Liver (tissue), 9 donors: ENCODE results near the gene PLOD3. TPM values are rescaled to one million over a fixed set of nuclear protein-coding genes. Genes with fewer than 3 reads are reported as not detected.

ENCODE experiments used
- DNase-seq: peaks from one replicate; pipeline ENCODE4 v3.0.0-alpha.2; 2017; ENCODE audit warnings: low spot score
- H3K27ac ChIP-seq, 2 donors: one replicate each; pipeline ENCODE4 v1.7.0; 2013; ENCODE audit warnings: inconsistent platforms in 2 of 2, low read length in 2 of 2, control low read depth in 1 of 2, low read depth in 1 of 2, mild to moderate bottlenecking in 1 of 2
- H3K27me3 ChIP-seq, 4 donors: one replicate each; pipeline versions ENCODE4 v1.6.1 to v1.7.0; 2013; ENCODE audit warnings: low read length in 3 of 4, inconsistent platforms in 1 of 4, mild to moderate bottlenecking in 1 of 4, moderate library complexity in 1 of 4; ENCODE audit not compliant: control insufficient read depth in 4 of 4, insufficient read depth in 4 of 4
- H3K36me3 ChIP-seq, 4 donors: one replicate each; pipeline versions ENCODE4 v1.6.1 to v1.7.0; 2013; ENCODE audit warnings: low read length in 3 of 4, mild to moderate bottlenecking in 3 of 4, low read depth in 1 of 4, moderate library complexity in 1 of 4; ENCODE audit not compliant: control insufficient read depth in 4 of 4, insufficient read depth in 3 of 4
- H3K4me1 ChIP-seq, 4 donors: one replicate each; pipeline versions ENCODE4 v1.6.1 to v1.7.0; 2013; ENCODE audit warnings: low read length in 3 of 4, mild to moderate bottlenecking in 3 of 4, moderate library complexity in 1 of 4; ENCODE audit not compliant: control insufficient read depth in 4 of 4, insufficient read depth in 4 of 4
- H3K4me3 ChIP-seq, 3 donors: one replicate each; pipeline versions ENCODE4 v1.6.1 to v1.7.0; 2013; ENCODE audit warnings: low read length in 3 of 3, control low read depth in 1 of 3, low read depth in 1 of 3, mild to moderate bottlenecking in 1 of 3
- H3K9ac ChIP-seq, 2 donors: one replicate each; pipeline ENCODE4 v1.7.0; 2013; ENCODE audit warnings: low read length in 2 of 2, mild to moderate bottlenecking in 2 of 2, moderate library complexity in 2 of 2, control low read depth in 1 of 2, low read depth in 1 of 2
- H3K9me3 ChIP-seq, 4 donors: one replicate each; pipeline versions ENCODE4 v1.6.1 to v1.7.0; 2013; ENCODE audit warnings: low read length in 3 of 4; ENCODE audit not compliant: control insufficient read depth in 4 of 4
- ATF3 ChIP-seq: IDR thresholded peaks from 2 replicates; pipeline ENCODE4 v1.6.1; 2016; ENCODE audit warnings: antibody characterized with exemption
- CTCF ChIP-seq: fragments of 150-350 bp; IDR thresholded peaks from 2 replicates; pipeline ENCODE4 v1.5.1; 2017; ENCODE audit warnings: improper control_type of control experiment, low read depth, low read length; ENCODE audit not compliant: missing input control
- EGR1 ChIP-seq, 2 donors: IDR thresholded peaks; 2 replicates each; pipeline ENCODE4 v1.6.1; 2016 to 2018; ENCODE audit warnings: antibody characterized with exemption in 2 of 2, low read depth in 2 of 2
- FOXA1 ChIP-seq: IDR thresholded peaks from 2 replicates; pipeline ENCODE4 v1.6.1; 2016; ENCODE audit warnings: antibody characterized with exemption
- FOXA2 ChIP-seq: IDR thresholded peaks from 2 replicates; pipeline ENCODE4 v1.6.1; 2016; ENCODE audit warnings: antibody characterized with exemption
- GABPA ChIP-seq, 2 donors: IDR thresholded peaks in 1 of 2; conservative IDR thresholded peaks in 1 of 2; 2 replicates each; pipeline ENCODE4 v1.6.1; 2016; ENCODE audit warnings: antibody characterized with exemption in 2 of 2, mild to moderate bottlenecking in 1 of 2, moderate library complexity in 1 of 2
- HNF4A ChIP-seq, 2 donors: conservative IDR thresholded peaks; 2 replicates each; pipeline ENCODE4 v1.6.1; 2016; ENCODE audit warnings: antibody characterized with exemption in 2 of 2, mild to moderate bottlenecking in 2 of 2
- HNF4G ChIP-seq: IDR thresholded peaks from 2 replicates; pipeline ENCODE4 v1.6.1; 2016; ENCODE audit warnings: antibody characterized with exemption
- JUND ChIP-seq, 2 donors: IDR thresholded peaks; 2 replicates each; pipeline ENCODE4 v1.6.1; 2016; ENCODE audit warnings: antibody characterized with exemption in 2 of 2
- MAX ChIP-seq: IDR thresholded peaks from 2 replicates; pipeline ENCODE4 v1.6.1; 2016; ENCODE audit warnings: antibody characterized with exemption
- NR2F2 ChIP-seq: IDR thresholded peaks from 2 replicates; pipeline ENCODE4 v1.6.1; 2016; ENCODE audit warnings: antibody characterized with exemption
- RAD21 ChIP-seq, 2 donors: IDR thresholded peaks; 2 replicates each; pipeline ENCODE4 v1.6.1; 2016; ENCODE audit warnings: antibody characterized with exemption in 2 of 2, mild to moderate bottlenecking in 2 of 2
- RXRA ChIP-seq, 2 donors: IDR thresholded peaks; 2 replicates each; pipeline ENCODE4 v1.6.1; 2017 to 2018; ENCODE audit warnings: antibody characterized with exemption in 2 of 2, mild to moderate bottlenecking in 1 of 2
- SP1 ChIP-seq: IDR thresholded peaks from 2 replicates; pipeline ENCODE4 v1.6.1; 2018; ENCODE audit warnings: antibody characterized with exemption, mild to moderate bottlenecking
- TAF1 ChIP-seq: conservative IDR thresholded peaks from 2 replicates; pipeline ENCODE4 v1.6.1; 2016; ENCODE audit warnings: antibody characterized with exemption, mild to moderate bottlenecking
- YY1 ChIP-seq: IDR thresholded peaks from 2 replicates; pipeline ENCODE4 v1.6.1; 2016; ENCODE audit warnings: antibody characterized with exemption, mild to moderate bottlenecking
- ZBTB33 ChIP-seq: IDR thresholded peaks from 2 replicates; pipeline ENCODE4 v1.6.1; 2016; ENCODE audit warnings: antibody characterized with exemption
- WGBS: extraction: QIAGEN DNeasy Blood & Tissue Kit; methylation state at CpG from one replicate; pipeline ENCODE4 v1.1.7; 2013; 5-methylcytosine and 5-hydroxymethylcytosine counted together
- polyA plus RNA-seq, 2 donors: library from polyadenylated mRNA; stranded (reverse) in 1 of 2; unstranded in 1 of 2; fragments of 200-250 nt in 1 of 2; fragments of >200 nt in 1 of 2; fragmentation: Nextera tagmentation in 1 of 2; extraction: Ambion mirVana in 1 of 2; gene quantifications; one replicate each; pipeline versions ENCODE4 v1.2.1 to v1.2.3, GENCODE V29; 2013 to 2015
- total RNA-seq, 2 donors: library from RNA; depleted of rRNA; stranded (reverse); fragments of >200 nt; gene quantifications; one replicate each; pipeline ENCODE4 v1.2.3, GENCODE V29; 2014
- TF ChIP-seq, protein P1 (sequence below): IDR thresholded peaks from 2 replicates; pipeline ENCODE4 v1.6.1; 2016; ENCODE audit warnings: antibody characterized with exemption, mild to moderate bottlenecking
- donor health status: healthy.
- donor health status: healthy.
- donor health status: healthy.
- donor health status: healthy.
- donor health status: healthy.

Gene PLOD3
- total and polyA plus RNA-seq, 4 donors: 19.4 to 42.9 (median 27.7) TPM

DNA sequence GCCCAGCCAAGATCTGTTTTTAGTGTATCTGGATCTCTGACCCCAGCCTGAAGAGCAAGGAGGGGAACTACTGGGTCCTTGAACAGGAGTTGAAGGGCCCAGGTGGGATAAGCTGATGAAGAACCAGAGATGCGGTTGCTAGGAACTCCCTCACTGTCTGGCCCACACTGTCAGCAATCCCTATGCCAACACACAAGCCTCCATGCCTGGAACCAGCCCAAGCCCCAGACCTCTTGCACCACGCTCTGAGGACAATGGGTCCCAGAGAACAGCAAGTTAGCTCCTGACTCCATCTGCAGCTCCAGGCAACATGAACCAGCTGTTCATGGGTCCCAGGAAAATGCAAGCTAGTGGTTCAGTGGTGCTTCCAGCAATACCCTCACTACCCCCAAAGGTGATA is 39.7 kb downstream of the PLOD3 start:
- WGBS: 85% methylated on average over 2 of the region's 2 CpGs
- peaks cover 0 to 14% (median 11%) of the 10 kb centered on the region in 4 donors for H3K27me3 ChIP-seq
- no peak for TF ChIP-seq RXRA (IDR thresholded peaks at IDR 0.05)
- TF ChIP-seq FOXA2: no peak
- no peak for TF ChIP-seq MAX
- no peak for TF ChIP-seq SP1
- no peak for TF ChIP-seq YY1
- no peak for TF ChIP-seq FOXA1
- TF ChIP-seq RAD21 (IDR thresholded peaks at IDR 0.05): no peak
- no peak for TF ChIP-seq NR2F2
- no peak for TF ChIP-seq EGR1 (IDR thresholded peaks at IDR 0.05; ENCODE audit: low read depth in 2 of 2)
- no peak for TF ChIP-seq TAF1
- TF ChIP-seq ATF3: no peak
- no peak for TF ChIP-seq CTCF
- TF ChIP-seq ZBTB33: no peak
- TF ChIP-seq HNF4G: no peak
- TF ChIP-seq GABPA (IDR thresholded peaks at IDR 0.05 in 1 of 2, conservative IDR thresholded peaks at IDR 0.05 in 1 of 2): no peak
- no peak for TF ChIP-seq JUND (IDR thresholded peaks at IDR 0.05)
- TF ChIP-seq, protein P1, sequence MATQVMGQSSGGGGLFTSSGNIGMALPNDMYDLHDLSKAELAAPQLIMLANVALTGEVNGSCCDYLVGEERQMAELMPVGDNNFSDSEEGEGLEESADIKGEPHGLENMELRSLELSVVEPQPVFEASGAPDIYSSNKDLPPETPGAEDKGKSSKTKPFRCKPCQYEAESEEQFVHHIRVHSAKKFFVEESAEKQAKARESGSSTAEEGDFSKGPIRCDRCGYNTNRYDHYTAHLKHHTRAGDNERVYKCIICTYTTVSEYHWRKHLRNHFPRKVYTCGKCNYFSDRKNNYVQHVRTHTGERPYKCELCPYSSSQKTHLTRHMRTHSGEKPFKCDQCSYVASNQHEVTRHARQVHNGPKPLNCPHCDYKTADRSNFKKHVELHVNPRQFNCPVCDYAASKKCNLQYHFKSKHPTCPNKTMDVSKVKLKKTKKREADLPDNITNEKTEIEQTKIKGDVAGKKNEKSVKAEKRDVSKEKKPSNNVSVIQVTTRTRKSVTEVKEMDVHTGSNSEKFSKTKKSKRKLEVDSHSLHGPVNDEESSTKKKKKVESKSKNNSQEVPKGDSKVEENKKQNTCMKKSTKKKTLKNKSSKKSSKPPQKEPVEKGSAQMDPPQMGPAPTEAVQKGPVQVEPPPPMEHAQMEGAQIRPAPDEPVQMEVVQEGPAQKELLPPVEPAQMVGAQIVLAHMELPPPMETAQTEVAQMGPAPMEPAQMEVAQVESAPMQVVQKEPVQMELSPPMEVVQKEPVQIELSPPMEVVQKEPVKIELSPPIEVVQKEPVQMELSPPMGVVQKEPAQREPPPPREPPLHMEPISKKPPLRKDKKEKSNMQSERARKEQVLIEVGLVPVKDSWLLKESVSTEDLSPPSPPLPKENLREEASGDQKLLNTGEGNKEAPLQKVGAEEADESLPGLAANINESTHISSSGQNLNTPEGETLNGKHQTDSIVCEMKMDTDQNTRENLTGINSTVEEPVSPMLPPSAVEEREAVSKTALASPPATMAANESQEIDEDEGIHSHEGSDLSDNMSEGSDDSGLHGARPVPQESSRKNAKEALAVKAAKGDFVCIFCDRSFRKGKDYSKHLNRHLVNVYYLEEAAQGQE: no peak

GRCh38 chr7:101175664-101176063 is 41.7 kb downstream of the PLOD3 start:
- H3K9ac ChIP-seq: no peak overlapping the region
- TF ChIP-seq CTCF (no peak), RXRA (IDR thresholded peaks at IDR 0.05) (no peak), SP1 (no peak), YY1 (no peak), EGR1 (IDR thresholded peaks at IDR 0.05; ENCODE audit: low read depth in 2 of 2) (no peak), ZBTB33 (no peak), RAD21 (IDR thresholded peaks at IDR 0.05) (no peak), MAX (no peak), HNF4A (conservative IDR thresholded peaks at IDR 0.05) (no peak)
- H3K4me1 ChIP-seq: peaks cover 11 to 28% (median 12%) of the 10 kb centered on the region in 4 donors
- H3K27me3 ChIP-seq: peaks cover 6 to 17% (median 12%) of the 10 kb centered on the region in 4 donors
- H3K4me3 ChIP-seq: no peak overlapping the region
- 19% methylated on average over 3 of the region's 3 CpGs for WGBS
- no peak overlapping the region for H3K27ac ChIP-seq
- DNase-seq: no peak
- H3K9me3 ChIP-seq: no peaks in the 10 kb centered on the region
- H3K36me3 ChIP-seq: no peaks in the 10 kb centered on the region

More for the DNA sequence above, 39.7 kb downstream of the PLOD3 start:
- no peak overlapping the region for H3K27ac ChIP-seq
- no peaks in the 10 kb centered on the region for H3K9me3 ChIP-seq
- no peak overlapping the region for H3K4me3 ChIP-seq
- no peak overlapping the region for H3K9ac ChIP-seq
- peaks cover 5 to 23% (median 7%) of the 10 kb centered on the region in 4 donors for H3K4me1 ChIP-seq
- no peaks in the 10 kb centered on the region for H3K36me3 ChIP-seq
- no peak for DNase-seq
